ENCODE results near the gene KDM8. TPM values are rescaled to one million over a fixed set of nuclear protein-coding genes. Genes with fewer than 3 reads are reported as not detected.

The KDM8 gene
- total RNA-seq, 1 experiment from 2014 or later, result 15.5 TPM

- no peak overlapping the region for H3K14ac ChIP-seq (ENCODE audit: insufficient read depth, low read length)
- no peak overlapping the region for H3K23ac ChIP-seq (ENCODE audit: insufficient read length, low read depth, low read length)
- H2BK15ac ChIP-seq (ENCODE audit: low read depth, low read length), result no peak overlapping the region
- H3K23me2 ChIP-seq (ENCODE audit: insufficient read length, low read depth, low read length, poor library complexity, severe bottlenecking), result no peaks in the 10 kb centered on the region
- H3K4me1 ChIP-seq (ENCODE audit: insufficient read depth, low read length), result no peaks in the 10 kb centered on the region; the same call in 1 of the 2 replicates
- H2BK12ac ChIP-seq (ENCODE audit: insufficient read length, low read depth, low read length), result no peak overlapping the region
- no peak overlapping the region for H2AFZ ChIP-seq (ENCODE audit: low read length)
- H4K20me1 ChIP-seq (ENCODE audit: control insufficient read depth, insufficient read depth, insufficient read length), result no peaks in the 10 kb centered on the region
- Mint-ChIP-seq H3K4me3 (no peak overlapping the region), H3K27me3 (ENCODE audit: low read depth) (no peaks in the 10 kb centered on the region), H3K27ac (no peak overlapping the region), H3K4me1 (peaks cover 8 to 16% of the 10 kb centered on the region in 2 experiments), H3K9me3 (no peaks in the 10 kb centered on the region), H3K36me3 (ENCODE audit: insufficient read depth in 1 of 3, low read depth in 3 of 3) (no peaks in the 10 kb centered on the region)
- TF ChIP-seq, protein P1, sequence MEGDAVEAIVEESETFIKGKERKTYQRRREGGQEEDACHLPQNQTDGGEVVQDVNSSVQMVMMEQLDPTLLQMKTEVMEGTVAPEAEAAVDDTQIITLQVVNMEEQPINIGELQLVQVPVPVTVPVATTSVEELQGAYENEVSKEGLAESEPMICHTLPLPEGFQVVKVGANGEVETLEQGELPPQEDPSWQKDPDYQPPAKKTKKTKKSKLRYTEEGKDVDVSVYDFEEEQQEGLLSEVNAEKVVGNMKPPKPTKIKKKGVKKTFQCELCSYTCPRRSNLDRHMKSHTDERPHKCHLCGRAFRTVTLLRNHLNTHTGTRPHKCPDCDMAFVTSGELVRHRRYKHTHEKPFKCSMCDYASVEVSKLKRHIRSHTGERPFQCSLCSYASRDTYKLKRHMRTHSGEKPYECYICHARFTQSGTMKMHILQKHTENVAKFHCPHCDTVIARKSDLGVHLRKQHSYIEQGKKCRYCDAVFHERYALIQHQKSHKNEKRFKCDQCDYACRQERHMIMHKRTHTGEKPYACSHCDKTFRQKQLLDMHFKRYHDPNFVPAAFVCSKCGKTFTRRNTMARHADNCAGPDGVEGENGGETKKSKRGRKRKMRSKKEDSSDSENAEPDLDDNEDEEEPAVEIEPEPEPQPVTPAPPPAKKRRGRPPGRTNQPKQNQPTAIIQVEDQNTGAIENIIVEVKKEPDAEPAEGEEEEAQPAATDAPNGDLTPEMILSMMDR (conservative IDR thresholded peaks at IDR 0.05), result peak; percentile 49; the same call in 2 of the 3 replicates
- no peak overlapping the region for H3K4ac ChIP-seq (ENCODE audit: low read depth, low read length)
- no peaks in the 10 kb centered on the region for H3K79me1 ChIP-seq (ENCODE audit: insufficient read depth, low read depth, low read length, poor library complexity, severe bottlenecking)
- no CpG with 5 or more reads among the region's 8 CpGs for WGBS (ENCODE audit: extremely low coverage, insufficient read length, low lambda C conversion rate)
- no peak overlapping the region for H3T11ph ChIP-seq (ENCODE audit: low read length)
- no peak overlapping the region for H3K27ac ChIP-seq (ENCODE audit: insufficient read length, low read depth, low read length)
- no peak overlapping the region for H2BK5ac ChIP-seq (ENCODE audit: insufficient read length, low read length)
- DNase-seq, result peak; percentile 52
- no peak overlapping the region for H4K8ac ChIP-seq (replicated peaks; ENCODE audit: insufficient read length, low read depth, low read length)
- H4K91ac ChIP-seq (ENCODE audit: insufficient read length, low read depth, low read length), result no peak overlapping the region
- H3K56ac ChIP-seq (ENCODE audit: insufficient read length, low read depth, low read length), result no peak overlapping the region
- no peak overlapping the region for H4K5ac ChIP-seq (ENCODE audit: insufficient read length, low read depth, low read length)
- no peak overlapping the region for H3K18ac ChIP-seq (ENCODE audit: insufficient read length, low read depth, low read length)
- H3K79me2 ChIP-seq (ENCODE audit: insufficient read depth, low read length), result no peaks in the 10 kb centered on the region
- H3K9ac ChIP-seq (ENCODE audit: extremely low read depth, insufficient read length, low read length), result no peak overlapping the region
- no peaks in the 10 kb centered on the region for H3K9me3 ChIP-seq (ENCODE audit: control insufficient read depth, low read depth, low read length)
- H2BK120ac ChIP-seq (ENCODE audit: low read depth, low read length, poor library complexity, severe bottlenecking), result no peak overlapping the region
- H3K27me3 ChIP-seq (ENCODE audit: insufficient read depth, low read length), result no peaks in the 10 kb centered on the region
- H3K4me2 ChIP-seq (ENCODE audit: insufficient read depth, insufficient read length, low read length), result no peak overlapping the region
- no peak overlapping the region for H2BK20ac ChIP-seq (ENCODE audit: low read depth, low read length, poor library complexity, severe bottlenecking)
- H2AK5ac ChIP-seq (ENCODE audit: insufficient read length, low read length), result no peak overlapping the region
Measured at GRCh38 chr16:27181019-27181790, 22.1 kb upstream of the KDM8 start.
